IMR-90 (cell line): ENCODE data around the gene SPAG16. TPM values are rescaled to one million over a fixed set of nuclear protein-coding genes. Genes with fewer than 3 reads are reported as not detected.
A peak's percentile ranks its signal among the peaks of the same experiment; 100 is the strongest.

Experiments used
- ATAC-seq: fragments of 200-7000 bp; cut with Tn5 transposase; 2 replicates; pipeline ENCODE4 v1.9.1; 2020; ENCODE audit warnings: low read depth, mild to moderate bottlenecking, moderate library complexity
- BruUV-seq: library from RNA; stranded (reverse); fragments of 400-500 nt; replicated peaks from 2 replicates; lab custom pipeline; 2021; lab: Mats Ljungman, UMichigan
- CTCF ChIA-PET: fragments of 300-600 bp; formaldehyde crosslinking; extraction: SDS; loops from one replicate; lab custom pipeline; 2021; ENCODE audit warnings: antibody characterized with exemption; lab: Yijun Ruan, JAX
- POLR2A ChIA-PET: fragments of 300-600 bp; sonication (Branson Sonifier 250); formaldehyde crosslinking; loops from one replicate; lab custom pipeline; 2022; ENCODE audit warnings: antibody characterized with exemption; ENCODE audit not compliant: unreplicated experiment; lab: Charles Lee
- DNase-seq: peaks from one replicate; pipeline ENCODE4 v3.0.0; 2013
- H2AFZ ChIP-seq: replicated peaks from 2 replicates; pipeline ENCODE3; 2013; ENCODE audit warnings: low read length, mild to moderate bottlenecking; ENCODE audit not compliant: poor library complexity
- H2AK5ac ChIP-seq: 2 replicates; pipeline ENCODE4 v1.6.1; 2013; ENCODE audit warnings: low read depth, low read length, inconsistent platforms
- H2AK9ac ChIP-seq: replicated peaks from 2 replicates; pipeline ENCODE3; 2013; ENCODE audit warnings: mild to moderate bottlenecking, low read depth, low read length, moderate library complexity; ENCODE audit not compliant: poor library complexity
- H2BK120ac ChIP-seq: 2 replicates; pipeline ENCODE4 v1.6.1; 2013; ENCODE audit warnings: low read depth, low read length, inconsistent platforms
- H2BK15ac ChIP-seq: 3 replicates; pipeline ENCODE4 v1.6.1; 2013; ENCODE audit warnings: low read depth, low read length, inconsistent platforms
- H2BK20ac ChIP-seq: 2 replicates; pipeline ENCODE4 v1.6.1; 2013; ENCODE audit warnings: low read depth, mild to moderate bottlenecking, inconsistent platforms, low read length, moderate library complexity
- H2BK5ac ChIP-seq: 2 replicates; pipeline ENCODE4 v1.6.1; 2013; ENCODE audit warnings: mild to moderate bottlenecking, low read depth, low read length, inconsistent platforms; ENCODE audit not compliant: poor library complexity, severe bottlenecking
- H3K14ac ChIP-seq: replicated peaks from 2 replicates; pipeline ENCODE4 v1.6.1; 2013; ENCODE audit warnings: low read depth, low read length, inconsistent platforms
- H3K18ac ChIP-seq: 2 replicates; pipeline ENCODE4 v1.6.1; 2013; ENCODE audit warnings: low read depth, low read length, control low read depth
- H3K23ac ChIP-seq: 2 replicates; pipeline ENCODE4 v1.6.1; 2013; ENCODE audit warnings: low read depth, low read length, inconsistent platforms
- H3K27ac ChIP-seq: 2 replicates; pipeline ENCODE4 v1.5.1; 2013; ENCODE audit warnings: mild to moderate bottlenecking, control low read depth, low read length; ENCODE audit not compliant: insufficient read depth
- H3K27me3 ChIP-seq: 2 replicates; pipeline ENCODE4 v1.6.1; 2013; ENCODE audit warnings: low read length; ENCODE audit not compliant: control insufficient read depth, insufficient read depth
- H3K36me3 ChIP-seq: 2 replicates; pipeline ENCODE4 v1.6.1; 2013; ENCODE audit warnings: low read length, mixed read lengths; ENCODE audit not compliant: control insufficient read depth, insufficient read depth
- H3K4ac ChIP-seq: 2 replicates; pipeline ENCODE4 v1.6.1; 2013; ENCODE audit warnings: low read depth, low read length, inconsistent platforms
- H3K4me1 ChIP-seq: 2 replicates; pipeline ENCODE4 v1.6.1; 2013; ENCODE audit warnings: low read length, mixed read lengths; ENCODE audit not compliant: control insufficient read depth, insufficient read depth
- H3K4me2 ChIP-seq: 2 replicates; pipeline ENCODE4 v1.6.1; 2013; ENCODE audit warnings: low read depth, mild to moderate bottlenecking, control low read depth, low read length, moderate library complexity
- H3K4me3 ChIP-seq: 2 replicates; pipeline ENCODE4 v1.5.1; 2013; ENCODE audit warnings: low read depth, mild to moderate bottlenecking, control low read depth, low read length, moderate library complexity; ENCODE audit not compliant: insufficient read depth
- H3K56ac ChIP-seq: 2 replicates; pipeline ENCODE4 v1.6.1; 2013; ENCODE audit warnings: low read length, inconsistent platforms; ENCODE audit not compliant: insufficient read depth; ENCODE audit errors: extremely low read depth
- H3K79me1 ChIP-seq, 2 experiments: 2 replicates each; pipeline ENCODE4 v1.6.1; 2013; ENCODE audit warnings: low read length in 2 of 2, inconsistent platforms in 1 of 2, low read depth in 1 of 2
- H3K9ac ChIP-seq: 2 replicates; pipeline ENCODE4 v1.6.1; 2013; ENCODE audit warnings: low read depth, low read length, control low read depth
- H3K9me1 ChIP-seq: 2 replicates; pipeline ENCODE4 v1.6.1; 2013; ENCODE audit warnings: low read length, inconsistent platforms; ENCODE audit not compliant: insufficient read depth
- H3K9me3 ChIP-seq: 2 replicates; pipeline ENCODE4 v1.6.1; 2013; ENCODE audit warnings: low read length; ENCODE audit not compliant: control insufficient read depth, insufficient read depth
- H4K20me1 ChIP-seq: 2 replicates; pipeline ENCODE4 v1.6.1; 2013; ENCODE audit warnings: low read length, inconsistent platforms; ENCODE audit not compliant: insufficient read depth
- H4K5ac ChIP-seq: 2 replicates; pipeline ENCODE4 v1.6.1; 2013; ENCODE audit warnings: mild to moderate bottlenecking, low read depth, low read length, control low read depth
- H4K8ac ChIP-seq, 2 experiments: 2 replicates each; pipeline ENCODE4 v1.6.1; 2013; ENCODE audit warnings: low read depth in 2 of 2, low read length in 2 of 2, control low read depth in 1 of 2, inconsistent platforms in 1 of 2
- H4K91ac ChIP-seq: 2 replicates; pipeline ENCODE4 v1.6.1; 2013; ENCODE audit warnings: low read depth, low read length, inconsistent platforms; ENCODE audit not compliant: insufficient read depth
- BHLHE40 ChIP-seq: fragments of 150-350 bp; IDR thresholded peaks from 2 replicates; pipeline ENCODE4 v1.6.1; 2016; ENCODE audit warnings: mild to moderate bottlenecking, low read depth, low read length
- CHD1 ChIP-seq: IDR thresholded peaks from 2 replicates; pipeline ENCODE4 v1.6.1; 2012; ENCODE audit warnings: low read depth, low read length, improper control_type of control experiment
- CTCF ChIP-seq: conservative IDR thresholded peaks from 2 replicates; pipeline ENCODE4 v1.5.1; 2012; ENCODE audit warnings: mild to moderate bottlenecking, low read depth, low read length, improper control_type of control experiment
- ELK1 ChIP-seq: fragments of 150-350 bp; IDR thresholded peaks from 2 replicates; pipeline ENCODE4 v1.6.1; 2016; ENCODE audit warnings: low read depth, mild to moderate bottlenecking, low read length, moderate library complexity, borderline replicate concordance
- FOS ChIP-seq: fragments of 150-350 bp; IDR thresholded peaks from 2 replicates; pipeline ENCODE4 v1.6.1; 2016; ENCODE audit warnings: low read depth, low read length
- MAFK ChIP-seq: IDR thresholded peaks from 2 replicates; pipeline ENCODE4 v1.6.1; 2012; ENCODE audit warnings: low read depth, low read length, improper control_type of control experiment
- MAZ ChIP-seq: IDR thresholded peaks from 2 replicates; pipeline ENCODE4 v1.6.1; 2012; ENCODE audit warnings: low read depth, mild to moderate bottlenecking, low read length, improper control_type of control experiment, moderate library complexity, borderline replicate concordance
- MXI1 ChIP-seq: IDR thresholded peaks from 2 replicates; pipeline ENCODE4 v1.6.1; 2012; ENCODE audit warnings: low read depth, mild to moderate bottlenecking, low read length, moderate library complexity, borderline replicate concordance
- NFE2L2 ChIP-seq: fragments of 150-350 bp; IDR thresholded peaks from 2 replicates; pipeline ENCODE4 v1.6.1; 2016; ENCODE audit warnings: low read depth, mild to moderate bottlenecking, low read length
- POLR2A ChIP-seq: IDR thresholded peaks from 2 replicates; pipeline ENCODE4 v1.6.1; 2012; ENCODE audit warnings: mild to moderate bottlenecking, low read depth, low read length
- RCOR1 ChIP-seq: IDR thresholded peaks from 2 replicates; pipeline ENCODE4 v1.6.1; 2012; ENCODE audit warnings: mild to moderate bottlenecking, low read length, improper control_type of control experiment; ENCODE audit not compliant: insufficient replicate concordance
- SMC3 ChIP-seq: fragments of 150-350 bp; IDR thresholded peaks from 2 replicates; pipeline ENCODE4 v1.6.1; 2016; ENCODE audit warnings: low read depth, mild to moderate bottlenecking, antibody characterized with exemption, low read length, moderate library complexity
- USF2 ChIP-seq: fragments of 150-350 bp; IDR thresholded peaks from 2 replicates; pipeline ENCODE4 v1.6.1; 2017; ENCODE audit warnings: mild to moderate bottlenecking, antibody characterized with exemption, low read length, low read depth
- WGBS, 2 experiments: methylation state at CpG; one replicate each; pipeline versions ENCODE4 v1.1.5 to v1.1.7; 2013; ENCODE audit warnings: missing lambda C conversion rate in 2 of 2; ENCODE audit not compliant: insufficient read length in 1 of 2; ENCODE audit errors: extremely low coverage in 2 of 2; 5-methylcytosine and 5-hydroxymethylcytosine counted together
- dilution Hi-C: fragments of 300-500 bp; cut with HindIII; formaldehyde crosslinking; loops from one replicate; pipeline ENCODE4 v1.14.3; 2018; ENCODE audit warnings: low sequenced_read_pairs; ENCODE audit not compliant: unreplicated experiment
- in situ Hi-C: fragments of 300-500 bp; cut with MboI; formaldehyde crosslinking; loops from 3 replicates; pipeline ENCODE4 v1.14.3; 2019; ENCODE audit warnings: low sequenced_read_pairs, inconsistent platforms, mixed read lengths
- intact Hi-C: fragments of 100-400 bp; cut with micrococcal nuclease; formaldehyde crosslinking; loops from 2 replicates; pipeline ENCODE4 v1.10.0; 2022
- polyA plus RNA-seq, 3 experiments: library from polyadenylated mRNA; depleted of rRNA; stranded (reverse); fragments of >200 nt; gene quantifications; 2 replicates each; pipeline ENCODE4 v1.2.3, GENCODE V29; 2012; ENCODE audit warnings: low replicate concordance in 1 of 3
- total RNA-seq: library from RNA; depleted of rRNA; stranded (reverse); fragments of >200 nt; gene quantifications from 2 replicates; pipeline ENCODE4 v1.2.3, GENCODE V29; 2012

The SPAG16 gene
- total and polyA plus RNA-seq, 2 of the 4 experiments (the other 2 are of a cell fraction) = 7.3 to 13.5 TPM

- dilution Hi-C loops = no loop called here
- Histone ChIP-seq H3K4ac (no peak overlapping the region), H2AFZ (peak overlapping the region; percentile 28), H3K27ac (no peak overlapping the region), H3K79me1 (no peaks in the 10 kb centered on the region), H4K20me1 (no peaks in the 10 kb centered on the region), H3K14ac (no peak overlapping the region), H3K23ac (no peak overlapping the region), H2AK9ac (no peak overlapping the region), H3K9me1 (no peaks in the 10 kb centered on the region), H3K4me2 (no peak overlapping the region), H3K56ac (no peak overlapping the region), H2BK120ac (no peak overlapping the region), H2AK5ac (no peak overlapping the region), H4K91ac (no peak overlapping the region), H3K9ac (no peak overlapping the region), H3K4me3 (no peak overlapping the region), H3K27me3 (no peaks in the 10 kb centered on the region), H2BK15ac (no peak overlapping the region; the same call in 2 of the 3 replicates), H4K5ac (no peak overlapping the region), H3K4me1 (no peaks in the 10 kb centered on the region), H2BK5ac (no peak overlapping the region), H3K9me3 (no peaks in the 10 kb centered on the region), H4K8ac (no peak overlapping the region), H2BK20ac (no peak overlapping the region), H3K18ac (no peak overlapping the region), H3K36me3 (no peaks in the 10 kb centered on the region)
- no CpG with 5 or more reads among the region's 2 CpGs for WGBS, 2 experiments
- CTCF ChIA-PET = no interaction called here
- POLR2A ChIA-PET = no interaction called here
- intact Hi-C loops = no loop called here
- DNase-seq (peak; percentile 5), ATAC-seq (peak; percentile 37; the same call in 1 of the 2 replicates)
- in situ Hi-C loops = no loop called here
- TF ChIP-seq MAFK (no peak), SMC3 (no peak), BHLHE40 (no peak), USF2 (no peak), RCOR1 (no peak), MAZ (no peak), MXI1 (no peak), CHD1 (no peak), NFE2L2 (no peak), FOS (no peak), ELK1 (no peak), POLR2A (no peak), CTCF (no peak)
- no TSS peak for BruUV-seq
Observed at GRCh38 chr2:214006601-214007000, 722.3 kb downstream of the SPAG16 start.
